ENCODE results near the gene L3MBTL4. TPM values are rescaled to one million over a fixed set of nuclear protein-coding genes. Genes with fewer than 3 reads are reported as not detected.

The L3MBTL4 gene
- total RNA-seq, 4 donors from 2014 or later = 5.6 to 45.7 (median 12.0) TPM

DNA sequence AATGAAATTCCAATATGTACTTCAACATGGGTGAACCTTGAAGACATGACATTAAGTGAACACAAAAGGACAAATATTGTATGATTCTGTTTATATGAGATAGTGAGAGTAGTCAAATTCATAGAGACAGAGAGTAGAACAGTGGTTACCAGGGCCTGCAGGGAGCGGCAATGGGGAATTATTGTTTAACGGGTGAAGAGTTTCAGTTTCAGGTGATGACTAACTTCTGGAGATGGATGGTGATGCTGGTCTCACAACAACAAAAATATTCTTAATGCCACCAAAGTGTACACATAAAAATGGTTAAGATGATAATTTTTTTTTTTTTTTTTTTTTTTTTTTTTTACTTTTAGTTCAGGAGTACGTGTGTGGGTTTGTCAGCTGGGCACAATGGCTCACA lies 410.0 kb downstream of the L3MBTL4 start:
- no peak for DNase-seq
- H3K27me3 ChIP-seq = no peaks in the 10 kb centered on the region
- intact Hi-C loops (cut with DNase I; ENCODE audit: low total_unique reads) = no loop called here
- no peaks in the 10 kb centered on the region for H3K36me3 ChIP-seq
- no peaks in the 10 kb centered on the region for H3K4me1 ChIP-seq
- no peak for TF ChIP-seq POLR2A (IDR thresholded peaks at IDR 0.05)
- TF ChIP-seq, protein P1, sequence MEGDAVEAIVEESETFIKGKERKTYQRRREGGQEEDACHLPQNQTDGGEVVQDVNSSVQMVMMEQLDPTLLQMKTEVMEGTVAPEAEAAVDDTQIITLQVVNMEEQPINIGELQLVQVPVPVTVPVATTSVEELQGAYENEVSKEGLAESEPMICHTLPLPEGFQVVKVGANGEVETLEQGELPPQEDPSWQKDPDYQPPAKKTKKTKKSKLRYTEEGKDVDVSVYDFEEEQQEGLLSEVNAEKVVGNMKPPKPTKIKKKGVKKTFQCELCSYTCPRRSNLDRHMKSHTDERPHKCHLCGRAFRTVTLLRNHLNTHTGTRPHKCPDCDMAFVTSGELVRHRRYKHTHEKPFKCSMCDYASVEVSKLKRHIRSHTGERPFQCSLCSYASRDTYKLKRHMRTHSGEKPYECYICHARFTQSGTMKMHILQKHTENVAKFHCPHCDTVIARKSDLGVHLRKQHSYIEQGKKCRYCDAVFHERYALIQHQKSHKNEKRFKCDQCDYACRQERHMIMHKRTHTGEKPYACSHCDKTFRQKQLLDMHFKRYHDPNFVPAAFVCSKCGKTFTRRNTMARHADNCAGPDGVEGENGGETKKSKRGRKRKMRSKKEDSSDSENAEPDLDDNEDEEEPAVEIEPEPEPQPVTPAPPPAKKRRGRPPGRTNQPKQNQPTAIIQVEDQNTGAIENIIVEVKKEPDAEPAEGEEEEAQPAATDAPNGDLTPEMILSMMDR (IDR thresholded peaks at IDR 0.05) = no peak
- H3K9me3 ChIP-seq = peaks cover 0 to 3% of the 10 kb centered on the region in 2 donors
- H3K4me3 ChIP-seq = no peak overlapping the region
- no peak overlapping the region for H3K27ac ChIP-seq

DNA sequence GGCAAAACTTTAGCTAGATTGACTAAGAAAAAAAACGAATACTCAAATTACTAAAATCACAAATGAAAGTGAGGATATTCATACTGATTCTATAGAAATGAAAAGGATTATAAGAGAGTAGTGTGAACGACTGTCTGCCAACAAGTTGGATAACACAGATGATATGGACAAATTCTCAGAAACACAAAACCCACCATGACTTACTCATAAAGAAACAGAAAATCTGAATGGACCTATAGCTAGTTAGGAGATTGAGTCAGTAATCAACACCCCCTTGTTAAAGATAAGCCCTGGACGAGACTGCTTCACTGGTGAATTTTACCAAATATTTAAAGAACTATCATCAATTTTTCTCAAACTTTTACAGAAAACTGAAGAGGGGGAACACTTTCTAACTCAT lies 410.6 kb downstream of the L3MBTL4 start:
- Histone ChIP-seq H3K27me3 (no peaks in the 10 kb centered on the region), H3K36me3 (no peaks in the 10 kb centered on the region), H3K27ac (no peak overlapping the region), H3K9me3 (peaks cover 0 to 3% of the 10 kb centered on the region in 2 donors), H3K4me3 (no peak overlapping the region), H3K4me1 (no peaks in the 10 kb centered on the region)
- TF ChIP-seq, protein P1 (IDR thresholded peaks at IDR 0.05) = no peak
- intact Hi-C loops (cut with DNase I; ENCODE audit: low total_unique reads) = no loop called here
- DNase-seq = no peak

DNA sequence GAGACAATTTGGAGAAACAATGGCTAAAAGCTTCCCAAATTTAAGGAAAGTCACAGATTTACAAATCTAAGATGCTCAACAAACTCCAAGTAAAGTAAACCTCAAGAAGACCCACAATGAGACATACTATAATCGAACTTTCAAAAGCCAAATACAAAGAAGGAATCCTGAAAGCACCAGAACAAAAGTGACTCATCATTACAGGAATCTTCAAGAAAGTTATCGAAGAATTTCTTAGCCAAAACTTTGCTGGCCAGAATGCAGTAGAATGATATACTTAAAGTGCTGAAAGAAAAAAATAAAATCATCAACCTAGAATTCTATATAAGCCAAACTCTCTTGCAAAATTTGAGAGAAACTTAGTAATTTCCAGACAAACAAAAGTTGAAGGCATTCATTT lies 412.8 kb downstream of the L3MBTL4 start:
- intact Hi-C loops (cut with DNase I; ENCODE audit: low total_unique reads) = no loop called here
- Histone ChIP-seq H3K36me3 (no peaks in the 10 kb centered on the region), H3K4me3 (no peak overlapping the region), H3K27ac (no peak overlapping the region), H3K9me3 (peaks cover 0 to 3% of the 10 kb centered on the region in 2 donors), H3K4me1 (no peaks in the 10 kb centered on the region), H3K27me3 (no peaks in the 10 kb centered on the region)
- no peak for DNase-seq
- TF ChIP-seq POLR2A (IDR thresholded peaks at IDR 0.05) = no peak
- TF ChIP-seq, protein P1 (IDR thresholded peaks at IDR 0.05) = no peak

DNA sequence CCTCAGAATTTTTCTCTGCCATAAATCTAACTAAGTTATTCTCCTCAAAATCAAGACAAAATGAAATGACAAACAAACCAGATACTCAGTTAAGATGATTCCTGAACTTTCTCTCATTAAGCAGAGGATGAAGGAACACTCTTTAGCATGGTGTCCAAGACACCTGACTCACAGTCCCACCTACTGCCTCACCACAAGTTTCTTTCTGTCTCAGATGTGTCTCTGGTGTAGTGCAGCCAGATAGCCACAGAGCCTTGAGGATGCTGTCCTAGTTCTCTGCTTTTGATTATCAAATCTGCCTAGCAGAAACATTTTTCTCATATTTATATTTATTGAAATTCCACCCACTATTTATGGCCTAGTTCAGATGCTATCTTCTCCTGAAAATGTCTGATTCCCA lies 415.8 kb downstream of the L3MBTL4 start:
- H3K4me3 ChIP-seq = no peak overlapping the region
- TF ChIP-seq, protein P1 (IDR thresholded peaks at IDR 0.05) = no peak
- TF ChIP-seq POLR2A (IDR thresholded peaks at IDR 0.05) = no peak
- H3K27me3 ChIP-seq = no peaks in the 10 kb centered on the region
- H3K27ac ChIP-seq = no peak overlapping the region
- intact Hi-C loops (cut with DNase I; ENCODE audit: low total_unique reads) = no loop called here
- no peaks in the 10 kb centered on the region for H3K36me3 ChIP-seq
- H3K4me1 ChIP-seq = no peaks in the 10 kb centered on the region
- H3K9me3 ChIP-seq = peaks cover 0 to 3% of the 10 kb centered on the region in 2 donors
- DNase-seq = no peak

DNA sequence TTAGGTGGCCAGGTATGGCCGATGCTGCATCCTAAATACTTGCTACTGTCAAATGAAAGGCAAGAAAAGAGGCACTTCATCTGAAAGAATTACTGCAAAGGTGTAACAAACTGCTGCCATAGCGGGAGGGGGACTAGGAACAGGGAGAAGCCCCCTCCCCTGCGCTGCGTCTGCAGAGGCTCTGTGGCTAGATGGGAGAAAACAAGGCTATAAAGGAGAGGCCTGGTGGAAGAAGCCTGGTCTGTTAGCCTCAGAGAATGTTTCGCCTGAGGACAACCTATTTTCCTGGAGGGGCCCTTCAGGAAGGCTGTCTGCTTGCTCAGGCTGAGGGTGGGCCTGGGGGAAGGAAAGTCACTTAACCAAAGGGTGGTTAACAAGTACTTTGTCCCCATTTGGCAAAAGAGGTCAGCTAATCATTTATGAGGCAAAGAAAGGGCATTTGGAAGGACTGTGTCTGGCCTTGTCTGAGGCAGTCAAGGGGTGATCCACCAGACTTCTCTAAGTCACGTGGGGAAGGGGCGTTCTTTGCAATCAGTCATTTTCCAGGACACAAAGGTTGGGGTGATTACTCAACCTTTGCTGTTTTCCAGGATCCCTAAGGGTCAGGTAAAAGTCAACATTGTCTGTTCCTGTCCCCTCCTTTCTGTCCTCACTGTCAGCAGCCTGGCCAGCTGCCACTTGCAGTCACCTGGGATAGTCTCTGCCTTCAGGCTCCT lies 416.4 kb downstream of the L3MBTL4 start:
- no peak for TF ChIP-seq POLR2A (IDR thresholded peaks at IDR 0.05)
- TF ChIP-seq, protein P1 (IDR thresholded peaks at IDR 0.05) = no peak
- intact Hi-C loops (cut with DNase I; ENCODE audit: low total_unique reads) = no loop called here
- Histone ChIP-seq H3K4me3 (no peak overlapping the region), H3K27ac (no peak overlapping the region), H3K36me3 (no peaks in the 10 kb centered on the region), H3K9me3 (peaks cover 0 to 3% of the 10 kb centered on the region in 2 donors), H3K4me1 (no peaks in the 10 kb centered on the region), H3K27me3 (no peaks in the 10 kb centered on the region)
- no peak for DNase-seq
